CD14-positive monocyte (primary cell): ENCODE data around the gene TMEM167B. TPM values are rescaled to one million over a fixed set of nuclear protein-coding genes. Genes with fewer than 3 reads are reported as not detected.

ENCODE experiments used
- DNase-seq, 3 donors: peaks; one replicate each; pipeline ENCODE4 v3.0.0-alpha.2; 2011 to 2022
- H2AFZ ChIP-seq: 2 replicates; pipeline ENCODE4 v1.6.0; 2012; ENCODE audit warnings: mild to moderate bottlenecking, low read depth, low read length, inconsistent platforms; ENCODE audit not compliant: insufficient read depth, poor library complexity, severe bottlenecking
- H3K27ac ChIP-seq, 2 donors: 1 replicate in 1 of 2; 2 replicates in 1 of 2; pipeline ENCODE4 v1.5.1; 2012 to 2013; ENCODE audit warnings: low read length in 2 of 2, control low read depth in 1 of 2, inconsistent platforms in 1 of 2, low read depth in 1 of 2, mild to moderate bottlenecking in 1 of 2
- H3K27me3 ChIP-seq, 2 donors: one replicate each; pipeline versions ENCODE4 v1.6.0 to v1.6.1; 2011 to 2013; ENCODE audit warnings: low read length in 2 of 2; ENCODE audit not compliant: control insufficient read depth in 2 of 2, insufficient read depth in 2 of 2
- H3K36me3 ChIP-seq, 2 donors: replicated peaks in 1 of 2; 1 replicate in 1 of 2; 2 replicates in 1 of 2; pipeline versions ENCODE4 v1.5.1 to v1.6.1; 2012 to 2013; ENCODE audit warnings: low read length in 2 of 2, control low read depth in 1 of 2, inconsistent platforms in 1 of 2, mild to moderate bottlenecking in 1 of 2; ENCODE audit not compliant: insufficient read depth in 2 of 2, control insufficient read depth in 1 of 2
- H3K4me1 ChIP-seq, 2 donors: 1 replicate in 1 of 2; 2 replicates in 1 of 2; pipeline versions ENCODE4 v1.5.1 to v1.6.1; 2012 to 2013; ENCODE audit warnings: low read length in 2 of 2, control low read depth in 1 of 2, inconsistent platforms in 1 of 2, mild to moderate bottlenecking in 1 of 2, moderate library complexity in 1 of 2; ENCODE audit not compliant: insufficient read depth in 2 of 2, control insufficient read depth in 1 of 2
- H3K4me2 ChIP-seq: replicated peaks from 2 replicates; pipeline ENCODE3; 2012; ENCODE audit warnings: low read length, moderate library complexity, mild to moderate bottlenecking; ENCODE audit not compliant: poor library complexity, severe bottlenecking; ENCODE audit errors: extremely low read depth
- H3K4me3 ChIP-seq, 3 experiments: fragments of 200-600 bp in 1 of 3; sonication (generic) in 1 of 3; replicated peaks in 1 of 3; 1 replicate in 2 of 3; 2 replicates in 1 of 3; pipeline ENCODE4 v1.5.1; 2011 to 2013; ENCODE audit warnings: low read length in 3 of 3, mild to moderate bottlenecking in 3 of 3, control low read depth in 2 of 3, low read depth in 2 of 3, inconsistent platforms in 1 of 3, moderate library complexity in 1 of 3
- H3K79me2 ChIP-seq: 2 replicates; pipeline ENCODE4 v1.6.0; 2012; ENCODE audit warnings: mild to moderate bottlenecking, control low read depth, inconsistent platforms, low read length, moderate library complexity; ENCODE audit not compliant: insufficient read depth
- H3K9ac ChIP-seq: 2 replicates; pipeline ENCODE4 v1.6.0; 2017; ENCODE audit warnings: low read length, mild to moderate bottlenecking; ENCODE audit not compliant: insufficient read depth, poor library complexity, severe bottlenecking
- H3K9me3 ChIP-seq, 2 donors: replicated peaks in 1 of 2; 1 replicate in 1 of 2; 2 replicates in 1 of 2; pipeline versions ENCODE4 v1.5.1 to v1.6.1; 2012 to 2013; ENCODE audit warnings: low read length in 2 of 2, control low read depth in 1 of 2; ENCODE audit not compliant: control insufficient read depth in 1 of 2, insufficient read depth in 1 of 2
- H4K20me1 ChIP-seq: 2 replicates; pipeline ENCODE4 v1.6.0; 2012; ENCODE audit warnings: mild to moderate bottlenecking, low read length, control low read depth, moderate library complexity; ENCODE audit not compliant: insufficient read depth
- H3K27ac Mint-ChIP-seq, 7 donors: one replicate each; pipeline ENCODE4 v1.8.0; 2020; ENCODE audit warnings: mild to moderate bottlenecking in 7 of 7, mixed read lengths in 7 of 7, moderate library complexity in 6 of 7, inconsistent platforms in 2 of 7
- H3K27me3 Mint-ChIP-seq, 3 donors: one replicate each; pipeline ENCODE4 v1.8.0; 2021 to 2022; ENCODE audit warnings: low read depth in 3 of 3, mild to moderate bottlenecking in 3 of 3, mixed read lengths in 3 of 3, moderate library complexity in 3 of 3, inconsistent platforms in 1 of 3
- H3K36me3 Mint-ChIP-seq, 2 donors: one replicate each; pipeline ENCODE4 v1.8.0; 2020; ENCODE audit warnings: mixed read lengths in 2 of 2, inconsistent platforms in 1 of 2, mild to moderate bottlenecking in 1 of 2
- H3K4me1 Mint-ChIP-seq: one replicate; pipeline ENCODE4 v1.8.0; 2020; ENCODE audit warnings: mild to moderate bottlenecking, mixed read lengths
- H3K4me3 Mint-ChIP-seq, 2 donors: one replicate each; pipeline ENCODE4 v1.8.0; 2020; ENCODE audit warnings: mild to moderate bottlenecking in 2 of 2, mixed read lengths in 2 of 2, moderate library complexity in 1 of 2
- H3K9me3 Mint-ChIP-seq, 7 donors: one replicate each; pipeline ENCODE4 v1.8.0; 2020 to 2022; ENCODE audit warnings: mixed read lengths in 7 of 7, mild to moderate bottlenecking in 6 of 7, moderate library complexity in 6 of 7, inconsistent platforms in 2 of 7
- WGBS: methylation state at CpG from one replicate; pipeline ENCODE4 v1.1.5; 2013; ENCODE audit warnings: missing lambda C conversion rate; ENCODE audit not compliant: insufficient coverage; 5-methylcytosine and 5-hydroxymethylcytosine counted together
- intact Hi-C, 2 donors: fragments of 100-400 bp; cut with micrococcal nuclease; formaldehyde crosslinking; loops; one replicate each; pipeline versions ENCODE4 v1.15.0 to v1.15.1; 2023
- polyA plus RNA-seq, 3 donors: library from polyadenylated mRNA; depleted of rRNA in 1 of 3; unstranded in 2 of 3; stranded (reverse) in 1 of 3; fragments of 300-500 nt in 2 of 3; fragments of >200 nt in 1 of 3; fragmentation: Illumina TruSeq in 2 of 3; gene quantifications; 1 replicate in 2 of 3; 2 replicates in 1 of 3; pipeline ENCODE4 v1.2.3, GENCODE V29; 2012 to 2021
- TF ChIP-seq, protein P1 (sequence below): fragments of 200-600 bp; IDR thresholded peaks from one replicate; pipeline ENCODE4 v1.8.0; 2022; ENCODE audit warnings: antibody characterized with exemption, mild to moderate bottlenecking

The TMEM167B gene
- polyA plus RNA-seq, 3 donors, result 39.2 to 50.8 (median 43.3) TPM

GRCh38 chr1:109111386-109112055 lies 21.0 kb downstream of the TMEM167B start:
- Histone ChIP-seq H3K4me3 (peak overlapping the region in 1 of 3 experiments; percentile 69), H4K20me1 (no peaks in the 10 kb centered on the region), H3K79me2 (no peaks in the 10 kb centered on the region), H3K4me1 (peaks cover 33 to 35% of the 10 kb centered on the region in 2 donors), H3K9ac (no peak overlapping the region), H3K9me3 (peaks cover 0 to 10% of the 10 kb centered on the region in 2 donors), H3K27ac (peak overlapping the region in 1 of 2 donors; percentile 24), H3K27me3 (peaks cover 31 to 35% of the 10 kb centered on the region in 2 donors), H3K36me3 (no peaks in the 10 kb centered on the region), H2AFZ (no peak overlapping the region), H3K4me2 (peak overlapping the region; percentile 80)
- Mint-ChIP-seq H3K9me3 (peaks cover 0 to 15% (median 6%) of the 10 kb centered on the region in 7 donors), H3K27me3 (peaks cover 35 to 46% (median 42%) of the 10 kb centered on the region in 3 donors), H3K4me1 (peaks cover 40% of the 10 kb centered on the region), H3K4me3 (peak overlapping the region in 1 of 2 donors; percentile 39), H3K36me3 (peaks cover 3 to 14% of the 10 kb centered on the region in 2 donors), H3K27ac (peak overlapping the region in 6 of 7 donors; percentile 30 to 88 (median 70))
- peak; percentile 69 to 89 (median 86) for DNase-seq
- WGBS, result 38% methylated on average over 2 of the region's 5 CpGs
- TF ChIP-seq, protein P1, sequence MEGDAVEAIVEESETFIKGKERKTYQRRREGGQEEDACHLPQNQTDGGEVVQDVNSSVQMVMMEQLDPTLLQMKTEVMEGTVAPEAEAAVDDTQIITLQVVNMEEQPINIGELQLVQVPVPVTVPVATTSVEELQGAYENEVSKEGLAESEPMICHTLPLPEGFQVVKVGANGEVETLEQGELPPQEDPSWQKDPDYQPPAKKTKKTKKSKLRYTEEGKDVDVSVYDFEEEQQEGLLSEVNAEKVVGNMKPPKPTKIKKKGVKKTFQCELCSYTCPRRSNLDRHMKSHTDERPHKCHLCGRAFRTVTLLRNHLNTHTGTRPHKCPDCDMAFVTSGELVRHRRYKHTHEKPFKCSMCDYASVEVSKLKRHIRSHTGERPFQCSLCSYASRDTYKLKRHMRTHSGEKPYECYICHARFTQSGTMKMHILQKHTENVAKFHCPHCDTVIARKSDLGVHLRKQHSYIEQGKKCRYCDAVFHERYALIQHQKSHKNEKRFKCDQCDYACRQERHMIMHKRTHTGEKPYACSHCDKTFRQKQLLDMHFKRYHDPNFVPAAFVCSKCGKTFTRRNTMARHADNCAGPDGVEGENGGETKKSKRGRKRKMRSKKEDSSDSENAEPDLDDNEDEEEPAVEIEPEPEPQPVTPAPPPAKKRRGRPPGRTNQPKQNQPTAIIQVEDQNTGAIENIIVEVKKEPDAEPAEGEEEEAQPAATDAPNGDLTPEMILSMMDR, result no peak
- intact Hi-C loops, result loop anchor here (2.0 to 10.0 kb wide), 3 partner anchors 69 to 147 kb away; partner anchors contain the start of genes CLCC1 (in 2 of the 2) and WDR47 (in 2 of the 2)

- 44% methylated on average over 5 of the region's 10 CpGs for WGBS
- no peak overlapping the region for H3K9ac ChIP-seq
- peak overlapping the region; percentile 80 for H3K4me2 ChIP-seq
- H3K79me2 ChIP-seq, result no peaks in the 10 kb centered on the region
- intact Hi-C loops, result loop anchor here (2.0 to 10.0 kb wide), 3 partner anchors 70 to 147 kb away; partner anchors contain the start of genes CLCC1 (in 2 of the 2) and WDR47 (in 2 of the 2)
- peak overlapping the region in 1 of 3 experiments; percentile 69 for H3K4me3 ChIP-seq
- Mint-ChIP-seq H3K36me3 (peaks cover 3 to 14% of the 10 kb centered on the region in 2 donors), H3K27ac (peak overlapping the region in 6 of 7 donors; percentile 30 to 88 (median 68)), H3K9me3 (peaks cover 0 to 15% (median 6%) of the 10 kb centered on the region in 7 donors), H3K4me1 (peaks cover 40% of the 10 kb centered on the region), H3K4me3 (peak overlapping the region; percentile 77 to 92), H3K27me3 (peaks cover 34 to 50% (median 48%) of the 10 kb centered on the region in 3 donors)
- H2AFZ ChIP-seq, result peak overlapping the region; percentile 43
- no peaks in the 10 kb centered on the region for H4K20me1 ChIP-seq
- TF ChIP-seq, protein P1, result no peak
- peak overlapping the region in 1 of 2 donors; percentile 24 for H3K27ac ChIP-seq
- H3K27me3 ChIP-seq, result peaks cover 32 to 35% of the 10 kb centered on the region in 2 donors
- no peaks in the 10 kb centered on the region for H3K36me3 ChIP-seq
- H3K9me3 ChIP-seq, result peaks cover 0 to 10% of the 10 kb centered on the region in 2 donors
- peaks cover 33 to 35% of the 10 kb centered on the region in 2 donors for H3K4me1 ChIP-seq
- peak; percentile 19 to 52 (median 49) for DNase-seq
Observed at GRCh38 chr1:109112056-109112651, 21.6 kb downstream of the TMEM167B start.
